Measurements from ENCODE around the gene CPT1A.

CPT1A gene

DNA sequence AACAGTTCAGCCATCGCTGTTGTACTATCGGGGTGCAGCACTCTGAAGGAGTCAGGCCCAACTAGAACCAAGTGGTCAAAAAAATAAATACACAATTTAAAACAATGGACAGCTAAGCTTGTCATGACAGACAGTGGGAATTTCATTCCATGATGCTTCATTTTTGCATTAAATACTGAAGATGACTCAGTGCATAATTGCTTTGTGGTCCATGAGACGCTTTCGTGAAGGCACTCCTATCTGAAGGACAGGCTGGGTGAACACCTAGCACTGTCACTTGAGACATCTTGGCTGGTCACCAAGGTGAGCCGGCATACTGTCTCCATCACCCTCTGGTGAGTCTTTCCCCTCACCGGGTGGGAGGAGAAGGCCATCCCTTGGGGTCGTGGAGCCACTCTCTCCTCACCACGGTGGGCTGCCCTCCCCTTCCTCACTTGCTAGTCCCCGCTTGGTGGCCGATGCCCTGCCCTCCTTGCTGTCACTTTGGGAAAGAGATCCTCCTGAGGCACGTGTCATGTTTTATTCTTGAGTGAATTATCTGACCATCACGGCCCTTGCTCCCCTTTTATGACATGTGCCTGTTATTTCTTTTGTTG is 85.4 kb downstream of the CPT1A start:
- no peak for DNase-seq (ENCODE audit: low spot score)

DNA sequence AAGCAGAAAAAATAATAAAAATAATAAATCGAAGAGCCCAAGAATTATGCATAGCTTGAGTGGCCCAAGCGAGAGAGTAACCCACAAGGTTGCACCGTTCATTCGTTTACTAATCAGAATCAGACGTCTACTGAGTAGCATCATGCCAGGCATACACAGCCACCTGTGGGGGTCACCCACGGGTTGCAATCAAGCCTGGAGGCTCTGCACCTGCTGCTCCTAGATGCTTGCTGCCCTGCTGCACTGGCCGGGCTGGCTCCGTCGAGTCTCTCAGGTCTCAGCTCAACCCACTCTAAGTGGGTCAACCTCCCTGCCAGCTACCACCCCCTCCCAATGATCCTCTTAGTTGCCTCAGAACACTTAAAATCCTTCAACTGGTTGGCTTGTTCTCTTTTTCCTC is 88.4 kb downstream of the CPT1A start:
- no peak for DNase-seq (ENCODE audit: low spot score)

DNA sequence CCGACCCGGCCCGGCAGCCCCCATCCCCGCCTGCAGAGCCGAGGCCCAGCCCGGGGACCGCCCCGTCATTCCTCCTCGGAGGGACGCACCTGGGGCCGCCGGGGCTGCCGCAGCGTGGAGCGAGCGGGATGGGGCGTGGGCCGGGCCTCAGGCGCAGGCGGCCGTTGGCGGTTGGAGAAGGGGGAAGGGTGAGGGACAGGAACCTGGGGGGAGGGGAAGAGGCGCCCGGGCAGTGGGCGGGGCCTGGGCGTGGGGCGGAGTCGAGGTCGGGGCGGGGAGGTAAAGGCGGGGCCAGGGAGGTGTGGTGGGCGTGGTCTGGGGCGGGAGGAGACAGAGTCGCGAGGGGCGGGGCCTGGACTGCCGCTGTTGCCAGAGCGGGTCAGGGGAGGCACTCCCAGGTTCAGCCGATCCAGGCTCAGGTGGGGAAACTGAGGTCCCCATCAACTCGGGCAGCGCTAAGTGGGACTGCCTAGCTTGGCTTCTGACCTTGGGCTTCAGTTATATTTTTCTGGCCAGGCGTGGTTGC is 90.3 kb downstream of the CPT1A start, which contains the start of gene TESMIN:
Gene TESMIN, minus strand, starts transcription at position 190 of the 526 bp plus-strand sequence. CDS start 860 bp downstream, outside the sequence.
- peak; percentile 99 for DNase-seq (ENCODE audit: low spot score)

DNA sequence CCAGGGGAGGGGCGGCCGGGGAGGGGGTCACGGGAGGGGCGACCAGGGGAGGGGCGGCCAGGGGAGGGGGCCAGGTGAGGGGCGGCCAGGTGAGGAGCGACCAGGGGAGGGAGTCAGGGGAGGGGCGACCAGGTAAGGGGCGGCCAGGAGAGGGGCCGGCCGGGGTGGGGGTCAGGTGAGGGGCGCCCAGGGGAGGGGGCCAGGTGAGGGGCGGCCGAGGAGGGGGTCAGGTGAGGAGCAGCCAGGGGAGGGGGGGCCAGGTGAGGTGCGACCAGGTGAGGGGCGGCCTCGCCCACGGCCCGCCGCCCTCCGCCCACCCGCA is 90.8 kb downstream of the CPT1A start:
- DNase-seq (ENCODE audit: low spot score) = no peak

DNA sequence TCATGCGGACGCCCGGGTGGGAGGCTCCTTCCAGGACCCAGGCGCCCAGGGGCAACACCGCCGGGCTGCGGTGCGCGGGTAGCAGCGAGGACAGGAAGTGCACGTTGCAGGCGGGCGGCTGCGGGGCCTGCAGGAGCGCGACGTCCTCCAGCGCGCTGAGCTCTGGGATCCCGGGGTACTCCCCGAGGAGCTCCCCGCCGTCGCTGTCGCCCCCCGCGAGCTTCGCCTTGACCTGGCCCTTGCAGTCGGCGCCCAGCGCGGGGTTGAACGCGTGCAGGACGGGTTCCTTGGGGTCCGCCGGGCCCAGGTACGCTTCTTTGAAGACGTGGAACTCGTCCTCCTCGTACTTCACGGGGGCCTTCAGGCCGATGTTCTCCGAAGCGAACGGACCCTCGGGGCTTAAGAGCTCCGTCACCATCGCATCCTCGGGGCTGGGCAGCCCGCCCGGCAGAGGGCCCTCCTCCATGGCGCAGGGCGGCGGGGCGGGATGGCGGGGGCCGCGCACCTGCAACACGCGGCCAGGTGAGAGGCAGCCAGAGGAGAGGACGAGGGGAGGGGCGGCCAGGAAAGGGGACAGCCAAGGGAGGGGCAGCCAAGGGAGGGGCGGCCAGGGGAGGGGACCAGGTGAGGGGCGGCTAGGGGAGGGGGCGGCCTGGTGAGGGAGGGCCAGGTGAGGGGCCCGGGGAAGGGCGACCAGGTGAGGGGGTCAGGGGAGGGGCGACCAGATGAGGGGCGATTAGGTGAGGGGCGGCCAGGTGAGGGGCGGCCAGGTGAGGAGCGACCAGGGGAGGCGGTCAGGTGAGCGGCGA is 91.3 kb downstream of the CPT1A start:
- DNase-seq (ENCODE audit: low spot score) = no peak

DNA sequence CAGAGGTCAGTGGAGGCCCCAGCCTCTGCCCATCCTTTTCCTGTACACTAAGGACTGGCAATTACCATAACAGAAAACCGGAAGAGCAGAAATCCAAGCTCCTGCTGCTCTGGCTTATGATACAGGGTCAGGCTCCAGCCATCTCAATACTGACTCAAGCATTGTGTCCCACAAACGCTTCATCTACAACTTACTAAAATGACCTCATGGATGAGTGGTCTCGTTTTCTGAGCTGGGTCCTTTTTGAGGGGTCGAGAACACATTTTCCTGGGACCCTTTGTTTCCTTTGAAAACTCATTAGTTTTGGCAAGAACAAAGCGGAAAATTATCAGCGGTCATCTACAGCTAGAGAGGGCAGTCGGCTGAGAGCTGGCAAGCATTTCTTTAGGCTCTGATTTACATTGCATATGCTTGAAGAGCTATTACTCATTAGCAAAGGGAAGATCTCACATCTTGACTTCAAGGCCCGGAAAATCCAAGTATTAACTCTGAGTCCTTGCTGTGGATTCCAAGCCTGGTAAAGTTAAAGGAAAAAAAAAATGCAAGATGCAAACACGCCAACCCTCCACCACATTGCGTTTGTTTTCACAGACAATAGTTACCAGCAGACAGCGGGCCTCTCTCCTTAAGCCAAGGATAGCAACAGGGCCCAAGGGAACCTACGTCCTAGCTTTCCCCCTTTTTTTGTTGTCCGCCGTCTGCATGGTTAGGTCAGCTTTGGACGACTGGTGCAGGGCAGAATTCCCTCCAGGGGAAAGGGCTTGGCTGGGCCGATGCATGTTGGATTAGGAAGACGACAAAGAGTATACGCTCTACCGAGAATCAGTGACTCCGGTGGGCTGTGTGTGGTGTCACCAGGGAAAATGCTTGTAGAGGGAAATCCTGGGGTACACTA is 92.2 kb downstream of the CPT1A start:
- DNase-seq (ENCODE audit: low spot score) = no peak

DNA sequence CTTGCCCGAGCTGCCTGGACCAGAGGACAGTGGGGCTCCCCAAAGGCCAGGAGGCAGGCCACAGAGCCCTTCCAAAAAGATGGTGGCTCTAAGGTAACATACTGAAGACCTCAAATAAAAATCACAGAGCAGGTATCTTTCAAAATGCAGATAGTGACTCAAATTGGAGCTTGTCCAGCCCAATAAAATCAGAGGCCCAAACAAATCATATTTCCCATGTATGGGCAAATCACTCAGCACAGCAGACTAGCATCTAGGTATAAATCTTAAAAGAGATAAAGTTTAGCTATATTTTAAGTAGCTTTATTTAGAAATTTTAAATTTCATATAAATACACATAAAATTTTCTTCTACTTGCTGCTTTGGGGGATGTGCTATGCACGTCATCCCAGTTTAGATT is 93.7 kb downstream of the CPT1A start:
- DNase-seq (ENCODE audit: low spot score) = no peak

DNA sequence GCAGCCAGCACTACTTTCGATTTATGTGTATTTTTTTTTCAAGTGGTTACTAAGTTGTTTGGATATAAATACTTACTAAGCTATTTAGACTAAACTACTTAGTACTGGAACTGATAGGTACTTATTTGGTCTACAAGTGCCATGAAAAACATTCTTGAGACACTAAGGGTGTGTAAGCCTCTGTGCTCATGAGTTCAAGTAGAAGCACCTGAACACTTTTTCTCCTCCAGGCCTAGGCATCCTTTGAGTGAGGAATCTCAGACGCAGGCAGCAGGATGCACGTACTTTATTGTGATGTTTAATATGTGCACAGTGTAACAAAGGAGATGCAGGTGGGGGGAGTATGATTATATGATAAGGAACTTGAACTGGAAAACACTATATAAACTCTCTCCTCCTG is 98.2 kb downstream of the CPT1A start:
- no peak for DNase-seq (ENCODE audit: low spot score)

DNA sequence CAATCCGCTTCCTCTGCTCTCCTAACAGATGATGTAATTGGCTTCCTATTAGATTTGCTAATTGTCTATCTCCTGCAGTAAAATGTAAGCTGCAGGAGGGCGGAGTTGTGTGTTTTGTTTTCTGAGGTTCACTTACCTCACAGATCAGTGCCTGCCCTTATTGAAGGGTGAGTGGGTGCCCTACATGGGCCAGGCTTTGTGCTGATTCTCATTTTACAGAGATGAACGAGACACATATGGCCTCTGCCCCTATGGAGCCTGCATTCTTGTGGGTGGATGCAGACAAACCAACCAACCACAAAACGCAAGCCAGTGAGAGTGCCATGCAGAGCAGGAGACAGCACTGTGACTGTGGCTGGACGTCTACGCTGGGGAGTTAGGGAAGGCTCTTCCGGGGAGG is 100.3 kb downstream of the CPT1A start:
- no peak for DNase-seq (ENCODE audit: low spot score)

DNA sequence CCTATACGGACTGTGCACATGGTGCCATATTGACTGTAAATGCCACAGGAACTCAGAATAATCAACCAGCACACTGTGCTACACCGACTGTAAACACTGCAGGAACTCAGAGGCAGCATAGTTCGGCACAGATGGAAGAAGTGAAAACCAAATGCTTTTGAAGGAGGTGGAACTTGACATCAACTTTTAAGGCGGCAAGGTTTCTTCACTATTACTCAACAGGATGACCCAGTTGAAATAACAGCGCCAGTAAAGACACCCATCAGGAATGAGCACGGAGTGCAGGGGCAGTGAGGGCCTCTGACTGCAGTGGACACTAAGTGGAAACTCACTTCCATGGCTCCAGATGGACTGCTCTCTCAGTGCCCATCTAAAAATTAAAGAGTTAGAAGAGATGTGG is 106.1 kb downstream of the CPT1A start:
- DNase-seq (ENCODE audit: low spot score) = no peak

DNA sequence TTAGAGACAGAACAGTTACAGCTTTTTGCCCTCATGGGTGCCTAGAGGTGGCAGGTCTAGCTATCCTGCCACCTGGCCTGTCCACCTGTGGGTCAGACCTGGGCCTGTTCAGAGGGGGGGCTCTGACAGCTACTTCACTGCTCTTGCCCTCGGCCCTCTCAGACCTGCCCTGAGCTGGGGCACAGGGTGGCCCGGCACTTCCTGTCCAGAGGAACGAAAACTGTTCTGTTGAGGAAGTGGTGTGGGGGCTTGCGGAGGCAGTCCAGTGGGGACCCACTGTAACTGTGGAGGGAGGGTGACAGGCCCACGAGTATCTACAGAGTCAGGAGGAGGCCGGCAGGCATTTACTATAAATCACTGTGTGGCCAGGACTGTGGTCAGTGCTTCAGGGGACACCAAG is 106.6 kb downstream of the CPT1A start:
- DNase-seq (ENCODE audit: low spot score) = no peak

DNA sequence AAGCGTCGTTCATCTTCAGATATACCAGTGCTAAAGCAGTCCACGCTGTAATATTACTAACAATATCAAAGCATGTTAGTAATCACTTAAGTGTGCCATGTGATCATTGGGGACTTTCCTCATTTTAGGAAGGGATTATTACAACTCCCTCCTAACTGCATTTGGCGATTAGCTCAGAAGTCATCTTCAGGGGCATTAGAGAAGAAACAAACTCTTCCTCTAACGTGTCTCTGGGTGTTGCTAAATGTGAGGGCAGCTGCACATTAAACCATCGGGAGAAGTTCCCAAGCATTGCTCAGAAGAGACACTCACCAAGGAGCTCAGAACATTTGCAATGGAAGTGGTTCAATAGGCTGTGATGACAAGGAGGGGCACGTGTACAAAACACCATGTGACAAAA is 107.6 kb downstream of the CPT1A start:
- no peak for DNase-seq (ENCODE audit: low spot score)

DNA sequence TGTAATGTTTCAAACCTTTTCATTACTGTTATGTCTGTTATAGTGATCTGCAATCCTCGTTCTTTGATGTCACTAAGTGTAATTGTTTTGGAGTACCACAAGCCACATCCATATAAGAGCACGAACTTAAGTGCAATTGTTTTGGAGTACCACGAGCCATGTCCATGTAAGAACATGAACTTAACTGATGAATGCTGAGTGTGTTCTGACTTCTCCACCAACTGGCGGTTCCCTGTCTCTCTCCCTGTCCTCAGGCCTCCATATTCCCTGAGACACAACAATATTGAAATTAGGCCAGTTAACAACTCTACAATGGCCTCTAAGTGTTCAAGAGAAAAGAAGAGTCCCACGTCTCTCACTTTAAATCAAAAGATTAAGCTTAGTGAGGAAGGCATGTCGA is 113.9 kb downstream of the CPT1A start:
- DNase-seq (ENCODE audit: low spot score) = no peak

DNA sequence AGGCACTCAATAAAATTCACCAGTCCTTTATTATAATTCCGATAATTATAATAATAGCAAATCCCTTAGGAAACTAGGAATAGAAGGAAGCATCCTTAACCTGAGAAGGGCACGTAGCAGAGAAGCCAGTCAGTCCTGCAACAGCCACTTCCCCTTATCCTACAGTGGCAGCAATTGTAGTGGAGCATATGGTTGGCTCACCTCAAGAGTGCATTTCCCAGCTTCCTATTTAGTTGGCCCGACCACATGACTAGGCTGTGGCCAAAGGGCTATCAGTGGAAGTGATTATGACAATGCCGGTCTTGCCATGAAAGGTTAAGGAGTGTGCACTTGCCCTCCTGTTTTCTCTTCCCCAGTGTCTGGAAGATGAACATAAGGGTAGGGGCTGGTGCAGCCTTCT is 117.4 kb downstream of the CPT1A start:
- DNase-seq (ENCODE audit: low spot score) = no peak

DNA sequence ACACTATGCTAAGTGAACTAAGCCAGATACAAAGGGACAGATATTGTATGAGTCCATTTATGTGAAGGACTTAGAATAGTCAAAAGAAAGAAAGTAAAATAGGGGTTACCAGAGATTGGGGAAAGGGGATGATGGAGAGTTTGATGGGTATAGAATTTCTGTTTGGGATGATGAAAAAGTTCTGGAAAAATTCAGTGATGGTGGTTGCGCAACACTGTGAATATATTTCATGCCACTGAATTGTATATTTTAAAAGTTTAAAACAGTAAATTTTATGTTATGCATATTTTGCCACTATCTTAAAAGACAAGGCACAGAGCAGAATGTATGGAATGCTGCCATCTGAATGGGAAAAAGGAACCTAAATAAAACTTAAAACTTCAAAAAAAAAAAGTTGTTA is 119.6 kb downstream of the CPT1A start:
- no peak for DNase-seq (ENCODE audit: low spot score)

DNA sequence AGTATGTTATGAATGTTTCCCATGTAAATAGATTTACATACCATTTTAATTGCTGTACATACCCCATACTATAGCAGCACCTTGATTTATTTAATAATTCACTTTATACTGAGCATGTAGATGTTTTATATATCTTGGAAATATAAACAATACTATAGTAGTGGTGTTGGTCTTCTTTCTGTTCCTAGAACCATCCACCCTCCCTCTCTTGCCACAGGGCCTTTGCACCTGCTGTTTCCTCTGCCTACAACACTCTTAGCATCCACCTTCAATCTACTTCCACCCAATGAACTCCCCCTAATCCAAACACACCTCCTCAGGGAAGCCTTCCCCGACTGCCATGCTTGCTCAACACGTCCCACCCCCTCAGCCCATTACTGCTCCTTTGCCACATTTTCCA is 120.6 kb downstream of the CPT1A start:
- DNase-seq (ENCODE audit: low spot score) = no peak

DNA sequence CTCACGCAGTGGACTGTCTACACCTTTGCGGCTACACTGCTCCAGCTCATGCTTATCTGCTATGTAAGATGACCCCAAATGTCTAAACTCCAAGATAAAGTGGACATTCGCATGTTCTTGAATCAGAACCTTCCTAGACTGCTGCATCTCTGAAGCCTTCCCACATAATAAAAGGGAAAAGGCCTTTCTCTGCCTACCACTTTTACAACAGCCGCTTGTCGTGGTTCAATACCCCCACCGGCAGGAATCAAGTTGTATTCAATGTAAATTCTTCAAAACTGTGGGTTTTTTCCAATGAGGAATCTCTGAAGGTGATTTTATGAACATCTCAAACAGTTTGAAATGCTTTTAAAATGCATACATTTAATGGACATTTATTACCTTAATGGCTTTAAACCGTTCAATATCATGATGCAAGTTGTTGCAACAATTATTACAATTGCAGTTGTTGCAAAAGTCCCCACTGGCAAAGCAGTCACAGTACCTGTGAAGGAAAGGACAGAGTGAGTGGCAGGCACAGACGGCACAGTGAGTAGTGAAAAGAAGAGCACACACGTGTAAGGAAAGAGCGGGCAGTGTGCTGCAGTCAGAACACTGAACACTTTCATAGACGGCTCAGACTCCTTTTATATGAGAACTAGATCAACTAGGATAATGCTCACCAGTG is 126.1 kb downstream of the CPT1A start:
- DNase-seq (ENCODE audit: low spot score) = no peak

DNA sequence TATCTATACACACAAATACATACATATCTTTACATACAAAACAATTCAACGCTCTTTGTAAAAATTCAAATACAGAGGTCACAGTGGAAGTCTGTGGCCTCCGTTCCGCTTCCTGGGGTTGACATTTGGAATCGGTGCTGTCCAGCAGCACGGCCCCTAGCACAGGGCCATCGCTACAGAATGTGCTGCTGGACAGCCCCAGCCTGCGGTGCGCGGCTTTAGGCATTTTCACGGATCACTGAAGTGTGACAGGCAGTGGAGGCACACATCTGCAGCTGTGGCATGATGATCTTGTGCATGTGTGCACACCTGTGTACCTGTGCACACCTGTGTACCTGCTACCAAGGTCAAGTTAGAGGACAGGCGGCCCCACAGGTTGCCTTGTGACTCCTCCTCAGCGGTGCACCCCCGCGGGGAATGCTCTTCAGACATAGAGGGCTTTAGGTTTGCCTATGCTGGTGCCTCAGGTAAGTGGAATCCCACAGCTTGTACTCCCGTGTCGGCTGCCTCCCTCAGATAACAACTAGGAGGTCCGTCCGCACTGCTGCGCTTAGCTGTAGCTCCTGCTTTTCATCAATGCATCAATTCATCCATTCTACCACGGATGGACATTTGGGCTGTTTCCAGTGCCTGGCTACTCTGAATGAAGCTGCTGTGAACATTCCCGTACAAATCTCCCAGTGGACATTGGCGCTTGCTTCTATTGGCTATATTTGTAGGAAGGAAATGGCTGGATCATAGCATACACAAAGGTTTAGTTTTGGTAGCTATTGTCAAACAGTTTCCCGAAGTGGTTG is 127.5 kb downstream of the CPT1A start:
- no peak for DNase-seq (ENCODE audit: low spot score)

DNA sequence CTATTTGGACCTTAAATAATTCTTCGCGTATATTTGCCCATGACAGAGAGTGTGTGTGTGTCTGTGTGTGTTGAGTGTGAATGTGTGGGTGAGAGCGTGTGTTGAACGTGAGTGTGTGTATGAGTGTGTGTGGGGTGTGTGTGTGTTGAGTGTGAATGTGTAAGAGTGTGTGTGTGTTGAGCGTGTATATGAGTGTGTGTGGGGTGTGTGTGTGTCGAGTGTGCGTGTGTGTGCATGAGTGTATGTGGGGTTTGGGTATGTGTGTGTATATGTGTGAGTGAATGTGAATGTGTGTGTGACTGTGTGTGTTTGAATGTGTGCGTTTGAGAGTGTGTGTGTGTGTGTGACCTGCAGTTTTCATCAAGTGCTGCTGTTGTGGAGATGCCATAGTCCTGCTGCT is 130.6 kb downstream of the CPT1A start:
- DNase-seq (ENCODE audit: low spot score) = no peak

DNA sequence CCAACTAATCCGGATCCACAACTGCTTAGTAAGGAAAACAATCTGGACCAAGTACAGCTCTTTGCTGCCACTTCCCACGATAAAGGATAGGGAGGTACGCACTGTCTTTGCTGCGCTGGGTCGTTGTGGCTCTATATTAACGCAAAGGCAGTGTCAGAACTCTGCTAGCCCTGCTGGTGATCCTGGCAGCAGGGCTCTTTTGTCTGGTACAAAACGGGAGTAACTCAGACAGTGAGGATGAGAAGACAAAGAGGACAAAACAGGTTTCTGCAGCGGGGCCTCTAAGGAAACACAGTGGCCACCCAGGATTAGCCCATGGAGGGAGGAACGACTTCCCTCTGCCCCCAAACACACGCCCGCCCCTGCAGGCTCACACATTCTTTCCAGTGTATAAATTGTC is 131.3 kb downstream of the CPT1A start:
- DNase-seq (ENCODE audit: low spot score) = no peak

DNA sequence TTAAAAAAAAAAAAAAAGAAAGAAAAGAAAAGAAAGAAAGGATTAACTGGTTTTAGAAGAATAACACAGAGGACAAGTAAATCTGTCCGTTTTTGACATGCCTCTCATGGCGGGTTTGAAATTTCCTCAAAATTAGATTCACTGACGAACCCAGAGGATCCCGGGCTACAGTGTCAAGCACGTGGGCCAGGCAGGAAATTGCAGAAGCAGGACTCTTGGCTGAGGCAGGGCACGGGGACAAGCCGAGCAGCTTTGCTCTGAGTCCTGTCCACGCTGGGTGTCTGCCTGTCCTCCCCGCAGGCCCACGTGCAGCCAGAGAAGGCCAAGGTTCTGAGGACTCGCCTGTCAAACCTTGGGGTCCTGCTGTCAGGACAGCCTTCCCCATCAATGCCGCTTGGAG is 132.7 kb downstream of the CPT1A start:
- no peak for DNase-seq (ENCODE audit: low spot score)

Measured in HuH-7.5 (cell line).